ENCODE results near the gene SULT1A3.
A peak's percentile ranks its signal among the peaks of the same experiment; 100 is the strongest.
"Not testable (repeated sequence)": the region's sequence is repeated elsewhere in the genome, so short reads cannot be mapped to it uniquely, and the experiment has no call there.

SULT1A3 gene

DNA sequence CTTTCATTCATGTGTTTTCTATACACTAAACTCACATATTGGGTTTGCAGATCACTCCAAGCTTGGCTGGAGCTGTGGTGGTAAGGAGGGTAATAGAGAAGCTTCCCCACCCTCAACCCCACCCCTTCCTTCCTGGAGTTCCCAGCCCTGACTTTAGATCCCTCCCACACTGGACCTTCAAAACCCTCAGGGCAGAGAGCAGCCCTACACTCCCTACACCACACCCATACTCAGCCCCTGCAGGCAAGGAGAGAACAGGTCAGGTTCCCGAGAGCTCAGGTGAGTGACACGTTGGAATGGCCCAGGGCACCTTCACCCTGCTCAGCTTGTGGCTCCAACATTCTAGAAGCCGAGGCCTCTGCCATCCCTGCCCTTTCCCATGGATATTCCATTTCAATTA lies at the start of gene SULT1A3:
TSS of gene SULT1A3 (plus strand) at position 207 of the 400 bp plus-strand sequence. CDS start 1,474 bp downstream, outside the sequence.
- DNase-seq, result not testable (repeated sequence)

GRCh38 chr16:30151091-30151490 lies 48.0 kb upstream of the SULT1A3 start:
- DNase-seq, result no peak

- DNase-seq, result no peak
These were observed 46.5 kb upstream of the SULT1A3 start for GRCh38 chr16:30152517-30152916.

DNA sequence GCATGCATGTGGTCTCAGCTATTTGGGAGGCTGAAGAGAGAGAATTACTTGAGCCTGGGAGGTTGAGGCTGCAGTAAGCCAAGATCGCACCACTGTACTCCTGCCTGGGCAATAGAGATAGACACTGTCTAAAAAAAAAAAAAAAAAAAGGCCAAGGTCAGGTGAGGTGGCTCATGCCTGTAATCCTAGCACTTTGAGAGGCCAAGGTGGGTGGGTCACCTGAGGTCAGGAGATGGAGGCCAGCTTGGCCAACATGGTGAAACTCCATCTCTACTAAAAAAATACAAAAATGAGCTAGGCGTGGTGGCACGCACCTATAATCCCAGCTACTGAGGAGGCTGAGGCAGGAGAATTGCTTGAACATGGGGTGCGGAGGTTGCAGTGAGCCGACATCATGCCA lies 43.9 kb upstream of the SULT1A3 start:
- DNase-seq, result no peak

DNA sequence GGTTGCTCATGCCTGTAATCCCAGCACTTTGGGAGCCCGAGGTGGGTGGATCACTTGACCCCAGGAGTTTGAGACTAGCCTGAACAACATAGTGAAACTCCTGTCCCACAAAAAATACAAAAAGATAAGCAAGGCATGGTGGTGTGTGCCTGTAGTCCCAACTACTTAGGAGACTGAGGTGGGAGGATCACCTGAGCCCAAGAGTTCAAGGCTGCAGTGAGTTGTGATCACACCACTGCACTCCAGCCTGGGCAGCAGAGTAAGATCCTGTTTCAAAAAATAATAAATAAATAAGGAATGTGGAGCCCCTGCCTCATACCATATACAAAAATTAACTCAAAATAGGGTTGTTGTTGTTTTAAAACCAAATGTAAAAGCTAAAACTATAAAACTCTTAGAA lies 41.8 kb upstream of the SULT1A3 start:
- DNase-seq, result no peak

GRCh38 chr16:30163538-30163937 lies 35.5 kb upstream of the SULT1A3 start:
- no peak for DNase-seq

DNA sequence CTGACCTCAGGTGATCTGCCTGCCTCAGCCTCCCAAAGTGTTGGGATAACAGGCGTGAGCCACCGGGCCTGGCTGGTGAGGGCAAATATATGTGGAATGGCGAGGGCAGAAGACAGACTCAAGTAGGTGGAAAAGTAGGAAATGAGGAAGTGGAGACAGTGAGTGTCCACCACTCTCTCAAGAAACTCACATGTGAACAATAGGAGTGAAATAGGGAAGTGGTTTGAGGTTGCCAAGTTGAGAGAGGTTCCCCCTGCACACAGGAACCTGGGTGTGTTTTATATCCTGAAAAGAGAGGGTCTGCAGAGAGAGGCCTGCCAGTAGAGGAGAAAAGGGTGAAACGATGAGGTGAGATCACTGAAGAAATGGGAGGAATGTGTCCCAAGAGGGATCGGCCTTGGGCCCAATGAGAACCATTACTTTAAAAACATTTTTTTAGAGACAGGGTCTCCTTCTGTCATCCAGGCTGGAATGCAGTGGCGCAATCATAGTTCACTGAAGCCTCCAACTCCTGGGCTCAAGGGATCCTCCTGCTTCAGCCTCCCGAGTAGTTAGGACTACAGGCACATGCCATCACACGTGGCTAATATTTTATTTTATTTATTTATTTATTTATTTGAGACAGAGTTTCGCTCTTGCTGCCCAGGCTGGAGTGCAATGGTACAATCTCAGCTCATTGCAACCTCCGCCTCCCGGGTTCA lies 32.7 kb upstream of the SULT1A3 start:
- DNase-seq, result no peak

DNA sequence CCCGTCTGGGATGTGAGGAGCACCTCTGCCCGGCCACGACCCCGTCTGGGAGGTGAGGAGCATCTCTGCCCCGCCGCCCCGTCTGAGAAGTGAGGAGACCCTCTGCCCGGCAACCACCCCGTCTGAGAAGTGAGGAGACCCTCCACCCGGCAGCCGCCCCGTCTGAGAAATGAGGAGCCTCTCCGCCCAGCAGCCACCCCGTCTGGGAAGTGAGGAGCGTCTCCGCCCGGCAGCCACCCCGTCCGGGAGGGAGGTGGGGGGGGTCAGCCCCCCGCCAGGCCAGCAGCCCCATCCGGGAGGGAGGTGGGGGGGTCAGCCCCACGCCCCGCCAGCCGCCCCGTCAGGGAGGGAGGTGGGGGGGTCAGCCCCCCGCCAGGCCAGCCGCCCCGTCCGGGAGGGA lies 30.3 kb upstream of the SULT1A3 start:
- not testable (repeated sequence) for DNase-seq

GRCh38 chr16:30169416-30169815 lies 29.6 kb upstream of the SULT1A3 start:
- DNase-seq, result not testable (repeated sequence)

- not testable (repeated sequence) for DNase-seq
These were observed 28.9 kb upstream of the SULT1A3 start for GRCh38 chr16:30170145-30170544.

GRCh38 chr16:30173054-30173453 lies 26.0 kb upstream of the SULT1A3 start:
- no peak for DNase-seq

- not testable (repeated sequence) for DNase-seq
These were observed 22.2 kb upstream of the SULT1A3 start for GRCh38 chr16:30176876-30177275.

DNA sequence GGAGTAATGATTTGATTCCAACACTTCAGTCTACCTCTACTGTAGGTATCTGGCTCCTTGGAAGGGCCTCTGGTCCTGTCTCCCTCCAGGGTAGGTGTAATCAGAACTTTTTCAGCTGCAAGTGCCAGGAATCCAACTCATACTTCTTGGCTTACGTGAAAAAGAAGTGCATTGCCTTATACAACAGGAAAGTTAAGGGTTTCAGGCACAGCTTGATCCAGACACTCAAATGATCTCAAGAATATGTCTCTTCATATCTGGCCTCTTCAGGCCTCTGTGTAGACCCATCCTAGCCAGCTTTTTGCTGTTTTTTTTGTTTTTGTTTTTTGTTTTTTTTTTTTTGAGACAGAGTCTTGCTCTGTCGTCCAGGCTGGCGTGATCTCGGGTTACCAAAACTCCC lies 19.9 kb upstream of the SULT1A3 start:
- no peak for DNase-seq

GRCh38 chr16:30179931-30180330 lies 19.1 kb upstream of the SULT1A3 start:
- DNase-seq, result no peak

GRCh38 chr16:30180741-30181140 lies 18.3 kb upstream of the SULT1A3 start:
- no peak for DNase-seq

DNA sequence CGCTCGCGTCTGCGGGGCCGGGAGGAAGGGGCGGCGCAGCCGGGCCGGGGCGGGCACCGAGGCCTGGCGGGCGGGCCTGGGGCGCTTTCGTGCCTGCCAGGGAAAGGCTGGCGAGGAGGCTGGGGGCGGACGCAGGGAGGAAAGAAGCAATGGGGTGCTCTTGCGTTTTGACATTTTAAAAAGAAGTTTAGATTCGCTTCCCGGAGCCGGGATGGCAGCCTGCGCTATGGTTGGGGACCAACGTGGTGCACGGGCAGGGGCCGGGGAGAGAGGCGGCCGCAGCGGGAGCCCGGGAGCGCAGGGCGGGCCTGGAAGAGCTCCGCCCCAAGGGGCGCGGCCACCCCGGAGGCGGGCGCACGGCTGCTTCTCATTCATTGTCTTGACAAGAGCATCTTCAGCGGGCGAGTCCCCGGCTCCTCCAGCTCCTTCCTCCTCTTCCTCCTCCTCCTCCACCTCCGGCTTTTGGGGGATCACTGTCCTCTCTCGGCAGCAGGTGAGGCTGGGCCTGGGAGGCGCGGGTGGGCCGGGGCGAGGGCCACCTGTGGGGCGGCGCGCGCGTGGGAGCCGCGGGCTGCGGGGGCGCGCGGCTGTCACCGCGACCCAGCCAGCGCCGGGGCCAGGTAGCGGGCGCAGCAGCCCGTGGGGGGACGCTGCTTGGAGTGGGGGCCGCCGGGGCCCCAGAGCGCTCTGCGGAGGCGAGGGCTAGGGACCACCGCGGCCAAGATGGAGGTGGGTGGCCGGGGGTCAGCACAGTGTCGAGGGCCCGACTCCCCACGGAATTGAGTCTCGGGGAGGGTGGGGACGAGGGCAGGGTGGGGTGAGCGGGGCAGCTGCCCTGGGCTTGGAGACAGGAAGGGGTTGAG lies 15.6 kb upstream of the SULT1A3 start, which contains the start of gene CORO1A:
TSS of gene CORO1A (plus strand) at position 370 of the 863 bp plus-strand sequence. CDS start 1,608 bp downstream, outside the sequence.
- DNase-seq, result peak; percentile 60

- peak; percentile 64 for DNase-seq
These were observed 14.8 kb upstream of the SULT1A3 start for GRCh38 chr16:30184096-30184890.

DNA sequence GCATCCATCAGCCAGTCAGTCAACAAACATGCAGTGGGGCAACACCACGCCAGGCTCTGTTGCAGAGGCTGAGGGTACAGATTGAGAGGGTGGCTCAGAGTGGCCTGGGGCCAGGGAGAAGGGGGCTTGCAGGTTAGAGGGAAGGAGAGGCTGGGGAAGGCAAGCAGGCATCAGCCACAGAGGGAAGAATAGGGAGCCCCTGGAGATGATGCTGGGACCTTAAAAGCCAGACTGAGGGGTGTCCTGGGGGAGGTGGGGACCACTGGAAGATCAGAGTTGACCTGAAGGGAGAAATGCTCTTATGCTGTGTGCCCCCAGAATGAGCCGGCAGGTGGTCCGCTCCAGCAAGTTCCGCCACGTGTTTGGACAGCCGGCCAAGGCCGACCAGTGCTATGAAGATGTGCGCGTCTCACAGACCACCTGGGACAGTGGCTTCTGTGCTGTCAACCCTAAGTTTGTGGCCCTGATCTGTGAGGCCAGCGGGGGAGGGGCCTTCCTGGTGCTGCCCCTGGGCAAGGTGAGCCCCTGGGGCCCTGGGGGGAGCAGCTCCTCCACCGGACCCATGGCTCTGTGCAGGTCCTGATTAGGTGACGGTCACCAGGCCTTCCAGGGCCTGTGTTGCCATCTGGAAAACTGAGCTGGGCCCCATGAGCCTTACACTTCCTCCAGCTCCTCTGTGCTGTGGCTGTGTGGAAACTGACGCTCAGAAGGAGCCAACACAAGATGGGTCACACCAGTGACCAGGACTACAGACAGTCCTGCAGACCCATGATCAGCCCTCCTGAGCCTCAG lies 14.0 kb upstream of the SULT1A3 start:
- no peak for DNase-seq

- no peak for DNase-seq
These were observed 13.2 kb upstream of the SULT1A3 start for GRCh38 chr16:30185683-30186421.

- DNase-seq, result no peak
These were observed 12.6 kb upstream of the SULT1A3 start for GRCh38 chr16:30186444-30186781.

- no peak for DNase-seq
These were observed 12.1 kb upstream of the SULT1A3 start for GRCh38 chr16:30186782-30187555.
